ENCODE results near the gene STK17B. TPM values are rescaled to one million over a fixed set of nuclear protein-coding genes. Genes with fewer than 3 reads are reported as not detected.
A peak's percentile ranks its signal among the peaks of the same experiment; 100 is the strongest.

STK17B gene
- 100 to 1,000 TPM; 151 to 157 TPM for total RNA-seq

DNA sequence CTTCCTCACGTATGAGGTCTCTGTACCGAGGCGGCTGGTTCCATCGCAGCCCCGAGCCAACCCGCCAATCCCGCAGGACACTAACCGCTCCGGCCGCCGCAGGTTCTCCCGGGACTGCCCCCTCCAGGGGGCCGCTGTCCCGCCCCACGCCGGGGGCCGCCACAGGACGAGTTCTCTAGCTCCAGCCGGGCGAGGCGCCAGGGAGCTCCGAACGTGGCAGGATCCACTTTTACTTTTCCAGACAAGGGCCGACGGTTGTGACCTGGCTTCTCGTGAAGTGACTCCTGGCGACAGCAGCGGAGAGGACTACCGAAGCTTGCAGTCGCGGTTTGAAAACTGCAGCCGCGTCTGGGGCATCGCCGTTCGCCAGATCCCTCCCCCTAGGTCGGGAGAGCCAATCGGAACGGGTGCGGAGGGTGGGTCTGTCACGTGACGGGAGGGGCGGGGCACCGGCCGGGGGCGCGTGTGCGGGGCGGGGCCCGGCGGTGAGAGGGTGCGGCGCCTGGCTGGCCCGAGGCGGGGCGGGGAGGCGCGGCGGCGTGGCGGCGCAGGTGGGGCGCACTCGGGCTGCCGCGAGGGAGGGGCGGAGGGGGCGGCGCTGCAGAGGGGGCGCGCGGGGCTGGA, at the start of gene STK17B:
TSS of gene STK17B (minus strand) at position 331 of the 624 bp plus-strand sequence. CDS start 8,195 bp downstream, outside the sequence.
- peak within 1 kb of the TSS; percentile 96 for H3K27ac Mint-ChIP-seq
- H3K4me1 Mint-ChIP-seq, result peaks cover 45% of the 10 kb centered on the region
- H3K36me3 Mint-ChIP-seq, result peaks cover 47% of the 10 kb centered on the region
- H3K27me3 Mint-ChIP-seq, result peaks cover 3% of the 10 kb centered on the region
- H3K4me3 Mint-ChIP-seq, result peak within 1 kb of the TSS; percentile 96
- no peaks in the 10 kb centered on the region for H3K9me3 Mint-ChIP-seq
- peak; percentile 95 for DNase-seq

DNA sequence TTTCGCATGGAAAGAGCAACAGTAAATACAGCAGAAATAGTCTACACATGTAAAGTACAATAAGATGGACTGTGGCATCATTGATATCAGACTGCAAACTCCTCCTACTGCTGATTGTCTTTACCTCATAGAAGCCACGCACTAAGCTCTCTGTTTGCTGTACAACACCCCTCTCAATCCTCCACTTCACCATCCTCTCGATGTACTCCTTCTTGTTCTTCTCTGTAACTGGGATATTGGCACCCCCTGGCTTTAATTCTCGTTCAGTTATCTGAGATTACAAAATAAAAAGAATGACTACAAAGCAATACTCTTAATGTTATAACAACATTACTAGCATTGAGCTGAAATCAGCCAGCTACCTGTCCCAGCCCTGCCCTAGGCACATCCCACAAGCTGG, 49.3 kb upstream of the STK17B start:
- no peak for DNase-seq
- peaks cover 8% of the 10 kb centered on the region for H3K9me3 Mint-ChIP-seq
- peaks cover 68% of the 10 kb centered on the region for H3K4me1 Mint-ChIP-seq
- H3K36me3 Mint-ChIP-seq, result peaks cover 25% of the 10 kb centered on the region
- H3K27ac Mint-ChIP-seq, result peak overlapping the region; percentile 65
- peak overlapping the region; percentile 51 for H3K4me3 Mint-ChIP-seq
- no peaks in the 10 kb centered on the region for H3K27me3 Mint-ChIP-seq

DNA sequence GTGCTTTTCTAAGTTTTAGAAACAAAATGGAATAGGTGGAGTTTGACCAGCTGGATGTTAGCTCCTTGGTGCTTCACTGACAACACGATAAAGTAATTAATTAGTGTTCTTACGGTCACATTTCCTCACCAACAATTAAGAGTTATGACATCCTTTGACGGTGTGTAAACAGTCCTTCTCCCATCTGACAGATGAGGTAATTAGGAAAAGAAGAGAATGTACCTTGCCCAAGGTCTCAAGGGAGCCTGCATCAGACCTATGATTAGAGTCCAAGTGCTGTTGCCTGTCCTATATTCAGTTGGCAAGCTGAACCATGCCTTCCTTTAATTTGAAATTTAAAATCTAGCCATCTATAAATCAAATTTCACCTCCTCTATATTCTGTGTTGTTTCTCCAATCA, 48.3 kb upstream of the STK17B start:
- Mint-ChIP-seq H3K27ac (peak overlapping the region; percentile 8), H3K4me3 (no peak overlapping the region), H3K9me3 (peaks cover 5% of the 10 kb centered on the region), H3K4me1 (peaks cover 66% of the 10 kb centered on the region), H3K27me3 (no peaks in the 10 kb centered on the region), H3K36me3 (peaks cover 25% of the 10 kb centered on the region)
- no peak for DNase-seq

- no peaks in the 10 kb centered on the region for H3K27me3 Mint-ChIP-seq
- no peak overlapping the region for H3K4me3 Mint-ChIP-seq
These were observed 46.7 kb upstream of the STK17B start for GRCh38 chr2:196218106-196218505.

DNA sequence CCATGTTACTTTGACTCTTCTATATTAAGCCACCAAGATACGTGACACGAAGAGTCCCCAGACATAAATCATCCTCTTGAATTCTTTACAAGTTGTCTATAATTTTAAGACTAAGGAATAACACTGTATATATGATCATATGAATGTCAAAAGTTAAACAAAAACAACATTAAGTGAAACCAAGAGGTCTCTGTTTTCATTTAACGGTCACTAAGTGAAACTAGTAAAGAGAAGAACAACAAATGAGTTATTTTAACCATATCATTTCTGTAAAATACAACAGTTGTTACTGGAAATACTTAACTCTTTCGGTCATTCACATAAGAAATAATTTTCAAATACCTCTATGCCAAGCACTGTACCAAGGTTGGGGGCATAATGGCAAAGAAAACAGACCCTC, 45.7 kb upstream of the STK17B start:
- peak overlapping the region; percentile 34 for H3K27ac Mint-ChIP-seq
- no peak overlapping the region for H3K4me3 Mint-ChIP-seq
- no peaks in the 10 kb centered on the region for H3K27me3 Mint-ChIP-seq
- peaks cover 7% of the 10 kb centered on the region for H3K9me3 Mint-ChIP-seq
- H3K36me3 Mint-ChIP-seq, result peaks cover 13% of the 10 kb centered on the region
- no peak for DNase-seq
- H3K4me1 Mint-ChIP-seq, result peaks cover 75% of the 10 kb centered on the region

More at GRCh38 chr2:196218106-196218505, 46.7 kb upstream of the STK17B start:
- Mint-ChIP-seq H3K9me3 (peaks cover 2% of the 10 kb centered on the region), H3K27ac (peak overlapping the region; percentile 44), H3K4me1 (peaks cover 66% of the 10 kb centered on the region), H3K36me3 (peaks cover 11% of the 10 kb centered on the region)
- no peak for DNase-seq

GRCh38 chr2:196215376-196215775, 44.0 kb upstream of the STK17B start:
- H3K4me1 Mint-ChIP-seq, result peaks cover 81% of the 10 kb centered on the region
- peaks cover 8% of the 10 kb centered on the region for H3K9me3 Mint-ChIP-seq
- H3K4me3 Mint-ChIP-seq, result no peak overlapping the region
- H3K27me3 Mint-ChIP-seq, result no peaks in the 10 kb centered on the region
- H3K36me3 Mint-ChIP-seq, result peaks cover 15% of the 10 kb centered on the region
- no peak for DNase-seq
- no peak overlapping the region for H3K27ac Mint-ChIP-seq

- no peak for DNase-seq
- H3K4me1 Mint-ChIP-seq, result peaks cover 78% of the 10 kb centered on the region
- peak overlapping the region; percentile 7 for H3K27ac Mint-ChIP-seq
- H3K4me3 Mint-ChIP-seq, result no peak overlapping the region
- peaks cover 17% of the 10 kb centered on the region for H3K36me3 Mint-ChIP-seq
- peaks cover 10% of the 10 kb centered on the region for H3K9me3 Mint-ChIP-seq
- H3K27me3 Mint-ChIP-seq, result no peaks in the 10 kb centered on the region
These were observed 42.8 kb upstream of the STK17B start for GRCh38 chr2:196214156-196214555.

DNA sequence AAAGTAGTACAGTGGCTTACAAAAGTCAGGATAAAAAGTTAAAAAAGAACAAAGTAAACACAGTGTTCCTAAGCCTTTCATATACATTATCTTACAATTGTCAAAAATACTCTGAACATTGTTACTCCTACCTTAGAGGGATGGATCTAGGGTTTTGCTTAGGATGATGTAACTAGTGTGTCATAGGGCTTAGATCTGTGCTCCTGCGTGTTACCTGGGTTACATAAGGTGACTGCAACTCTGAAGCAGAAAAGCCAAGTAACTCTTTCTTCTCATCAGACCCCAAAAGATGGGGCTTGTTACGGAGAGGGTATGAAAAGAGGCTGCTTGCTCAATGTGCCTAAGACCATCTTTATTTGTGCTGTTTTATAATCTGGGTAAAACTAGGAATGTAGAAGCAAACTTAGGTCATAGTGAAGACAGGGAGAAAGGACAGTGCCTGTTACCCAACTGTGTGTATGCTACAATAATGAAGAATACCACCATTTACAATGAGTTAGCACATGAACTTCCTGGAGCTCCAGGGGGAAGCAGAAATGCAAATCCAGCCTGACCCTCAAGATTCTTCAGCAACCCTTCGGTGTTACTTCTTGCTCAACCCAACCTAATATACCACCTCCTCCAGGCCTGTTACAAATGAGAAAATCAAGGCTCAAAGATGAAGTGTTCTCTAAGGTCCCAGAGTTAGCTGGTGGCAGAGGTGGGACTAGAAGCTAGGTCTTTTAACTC, 42.0 kb upstream of the STK17B start:
- Mint-ChIP-seq H3K4me3 (no peak overlapping the region), H3K27ac (peak overlapping the region; percentile 98), H3K36me3 (peaks cover 18% of the 10 kb centered on the region), H3K27me3 (no peaks in the 10 kb centered on the region), H3K9me3 (peaks cover 10% of the 10 kb centered on the region), H3K4me1 (peaks cover 81% of the 10 kb centered on the region)
- no peak for DNase-seq

- DNase-seq, result no peak
- H3K27ac Mint-ChIP-seq, result no peak overlapping the region
- peaks cover 10% of the 10 kb centered on the region for H3K9me3 Mint-ChIP-seq
- no peaks in the 10 kb centered on the region for H3K27me3 Mint-ChIP-seq
- peaks cover 19% of the 10 kb centered on the region for H3K36me3 Mint-ChIP-seq
- H3K4me1 Mint-ChIP-seq, result peaks cover 62% of the 10 kb centered on the region
- no peak overlapping the region for H3K4me3 Mint-ChIP-seq
These were observed 37.5 kb upstream of the STK17B start for GRCh38 chr2:196208915-196209314.

DNA sequence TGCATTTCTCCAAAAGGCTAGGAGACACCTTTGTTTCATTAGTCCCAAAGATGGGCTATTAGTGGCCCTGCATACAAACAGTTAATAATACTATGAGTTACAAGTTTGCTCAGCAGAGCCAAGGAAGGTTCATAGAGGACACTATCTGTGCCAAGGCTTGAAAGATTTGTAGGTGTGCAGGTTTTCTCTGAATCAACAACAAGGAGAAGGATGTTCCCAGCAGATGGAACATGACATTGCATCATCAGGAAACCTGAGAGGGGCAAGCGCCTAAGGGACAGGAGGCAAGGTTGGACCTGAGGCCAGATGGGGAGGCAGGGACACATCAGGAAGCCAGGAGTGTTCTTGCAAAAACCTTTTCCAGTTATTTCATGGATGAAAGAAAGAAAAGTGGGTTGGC, 35.4 kb upstream of the STK17B start:
- H3K4me1 Mint-ChIP-seq, result peaks cover 45% of the 10 kb centered on the region
- H3K4me3 Mint-ChIP-seq, result no peak overlapping the region
- no peak overlapping the region for H3K27ac Mint-ChIP-seq
- peaks cover 9% of the 10 kb centered on the region for H3K36me3 Mint-ChIP-seq
- no peaks in the 10 kb centered on the region for H3K27me3 Mint-ChIP-seq
- H3K9me3 Mint-ChIP-seq, result peaks cover 3% of the 10 kb centered on the region
- no peak for DNase-seq

DNA sequence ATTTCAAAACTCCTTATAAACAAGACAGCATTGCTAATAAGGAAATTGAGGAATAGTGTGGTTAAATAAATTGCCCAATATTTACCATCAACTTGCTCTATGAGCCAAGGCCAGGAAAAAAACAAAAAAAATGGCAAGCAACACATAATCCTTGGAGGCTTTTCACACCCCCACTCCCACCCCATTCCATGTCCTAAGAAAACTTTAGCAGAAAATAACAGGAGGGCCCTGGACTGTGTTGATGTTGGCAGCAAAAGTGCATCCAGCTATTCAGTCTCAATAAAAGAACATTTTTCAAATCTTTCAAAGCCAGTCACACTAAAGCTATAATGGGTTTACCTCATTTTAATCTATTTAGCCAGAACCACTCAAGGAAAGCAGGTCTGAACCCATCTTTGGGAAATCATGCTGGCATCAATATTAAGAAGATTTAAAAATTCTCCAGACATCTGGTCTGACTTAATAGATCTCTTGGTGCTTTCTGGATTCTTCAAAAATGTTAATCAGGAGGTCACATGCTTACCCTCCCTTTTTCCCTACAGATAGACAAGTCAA, 34.6 kb upstream of the STK17B start:
- no peak overlapping the region for H3K27ac Mint-ChIP-seq
- no peak overlapping the region for H3K4me3 Mint-ChIP-seq
- H3K4me1 Mint-ChIP-seq, result peaks cover 47% of the 10 kb centered on the region
- peaks cover 4% of the 10 kb centered on the region for H3K9me3 Mint-ChIP-seq
- peaks cover 11% of the 10 kb centered on the region for H3K36me3 Mint-ChIP-seq
- DNase-seq, result no peak
- H3K27me3 Mint-ChIP-seq, result no peaks in the 10 kb centered on the region

- Mint-ChIP-seq H3K4me1 (peaks cover 50% of the 10 kb centered on the region), H3K9me3 (peaks cover 4% of the 10 kb centered on the region), H3K4me3 (no peak overlapping the region), H3K27ac (no peak overlapping the region), H3K36me3 (peaks cover 11% of the 10 kb centered on the region), H3K27me3 (no peaks in the 10 kb centered on the region)
- no peak for DNase-seq
These were observed 33.8 kb upstream of the STK17B start for GRCh38 chr2:196205011-196205766.

- Mint-ChIP-seq H3K36me3 (peaks cover 4% of the 10 kb centered on the region), H3K27me3 (no peaks in the 10 kb centered on the region), H3K27ac (peak overlapping the region; percentile 86), H3K9me3 (peaks cover 2% of the 10 kb centered on the region), H3K4me3 (peak overlapping the region; percentile 55), H3K4me1 (peaks cover 49% of the 10 kb centered on the region)
- DNase-seq, result no peak
These were observed 30.0 kb upstream of the STK17B start for GRCh38 chr2:196201229-196202009.

- H3K4me1 Mint-ChIP-seq, result peaks cover 49% of the 10 kb centered on the region
- H3K27ac Mint-ChIP-seq, result peak overlapping the region; percentile 86
- peak; percentile 42 for DNase-seq
- H3K9me3 Mint-ChIP-seq, result peaks cover 2% of the 10 kb centered on the region
- H3K27me3 Mint-ChIP-seq, result no peaks in the 10 kb centered on the region
- H3K4me3 Mint-ChIP-seq, result no peak overlapping the region
- H3K36me3 Mint-ChIP-seq, result peaks cover 7% of the 10 kb centered on the region
These were observed 29.2 kb upstream of the STK17B start for GRCh38 chr2:196200557-196200956.
